HFFc6 (cell line): Measurements from ENCODE around the gene HMX1. TPM values are rescaled to one million over a fixed set of nuclear protein-coding genes. Genes with fewer than 3 reads are reported as not detected.

ENCODE experiments used
- DNase-seq: peaks from one replicate; pipeline ENCODE4 v3.0.0-alpha.2; 2018
- H3K27ac Mint-ChIP-seq: 2 replicates; pipeline ENCODE4 v1.8.0; 2020; ENCODE audit warnings: mild to moderate bottlenecking, mixed read lengths
- H3K27me3 Mint-ChIP-seq: 2 replicates; pipeline ENCODE4 v1.8.0; 2021; ENCODE audit warnings: mild to moderate bottlenecking, moderate library complexity, mixed read lengths; ENCODE audit not compliant: insufficient read depth
- H3K36me3 Mint-ChIP-seq: 2 replicates; pipeline ENCODE4 v1.8.0; 2021; ENCODE audit warnings: low read depth, mixed read lengths
- H3K4me1 Mint-ChIP-seq: 2 replicates; pipeline ENCODE4 v1.8.0; 2020; ENCODE audit warnings: low read depth, mixed read lengths
- H3K4me3 Mint-ChIP-seq: 2 replicates; pipeline ENCODE4 v1.8.0; 2020; ENCODE audit warnings: mild to moderate bottlenecking, moderate library complexity, mixed read lengths
- H3K9me3 Mint-ChIP-seq: 2 replicates; pipeline ENCODE4 v1.8.0; 2020; ENCODE audit warnings: mild to moderate bottlenecking, mixed read lengths
- CTCF ChIP-seq: fragments of 200-600 bp; sonication (generic); IDR thresholded peaks from 2 replicates; pipeline ENCODE4 v1.5.0; 2021; ENCODE audit warnings: antibody characterized with exemption, mild to moderate bottlenecking
- total RNA-seq, 6 experiments: library from RNA; stranded (reverse); fragmentation: NEBNext Ultra II Directional; extraction: Animal tissue kit (Norgen Biotek cat#: 25700); gene quantifications; 2 replicates in 1 of 6; 3 replicates in 5 of 6; pipeline ENCODE4 v1.2.3, GENCODE V29; 2021

Gene HMX1
- total RNA-seq, 6 experiments from 2014 or later, result not detected

DNA sequence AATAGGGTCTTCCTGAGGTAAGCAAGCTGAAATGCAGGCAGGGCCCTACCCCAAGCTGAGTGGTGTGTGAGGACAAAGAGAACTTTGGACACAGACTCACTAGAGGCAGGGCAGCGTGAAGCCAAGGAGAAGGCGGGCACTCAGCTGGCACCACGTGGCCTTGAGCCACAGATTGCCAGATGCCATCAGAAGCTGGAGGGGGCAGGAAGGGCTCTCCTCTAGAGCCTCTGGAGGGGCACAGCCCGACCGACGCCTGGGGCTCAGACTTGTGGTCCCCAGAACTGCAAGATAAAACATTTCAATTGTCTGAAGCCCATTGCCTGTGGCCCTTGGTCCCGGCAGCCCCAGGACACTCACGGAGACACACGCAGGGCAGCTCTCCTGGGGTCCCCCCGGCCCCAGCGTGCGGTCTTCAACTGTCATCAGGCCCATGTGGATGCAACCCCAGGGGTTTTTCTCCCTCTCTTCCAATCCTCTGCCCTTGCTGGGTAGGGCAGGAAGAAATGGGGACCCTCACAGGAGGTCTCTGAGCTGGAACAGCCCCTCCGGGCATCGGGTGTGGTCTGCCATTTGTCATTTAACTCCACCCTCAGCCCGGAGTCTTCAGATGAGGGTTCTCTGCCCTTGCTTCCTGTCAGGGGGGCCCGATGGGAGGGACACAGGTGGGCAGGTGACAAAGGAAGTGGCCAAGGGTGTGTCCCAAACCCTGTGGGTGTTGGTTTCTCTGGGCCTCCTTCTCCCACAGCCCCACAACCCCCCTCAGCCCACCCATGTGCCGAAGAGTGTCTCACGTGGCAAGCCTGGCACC lies 22.2 kb downstream of the HMX1 start:
- no peak for TF ChIP-seq CTCF
- no peaks in the 10 kb centered on the region for H3K36me3 Mint-ChIP-seq
- DNase-seq, result no peak
- peaks cover 15% of the 10 kb centered on the region for H3K27me3 Mint-ChIP-seq
- peaks cover 3% of the 10 kb centered on the region; the same call in 1 of the 2 replicates for H3K9me3 Mint-ChIP-seq
- H3K4me3 Mint-ChIP-seq, result no peak overlapping the region
- H3K27ac Mint-ChIP-seq, result no peak overlapping the region
- H3K4me1 Mint-ChIP-seq, result no peaks in the 10 kb centered on the region

- no peak overlapping the region for H3K4me3 Mint-ChIP-seq
- peaks cover 3% of the 10 kb centered on the region; the same call in 1 of the 2 replicates for H3K9me3 Mint-ChIP-seq
- H3K27me3 Mint-ChIP-seq, result peaks cover 14% of the 10 kb centered on the region
- TF ChIP-seq CTCF, result no peak
- DNase-seq, result no peak
- no peaks in the 10 kb centered on the region for H3K4me1 Mint-ChIP-seq
- H3K27ac Mint-ChIP-seq, result no peak overlapping the region
- H3K36me3 Mint-ChIP-seq, result no peaks in the 10 kb centered on the region
Observed at GRCh38 chr4:8848507-8849265, 23.0 kb downstream of the HMX1 start.

DNA sequence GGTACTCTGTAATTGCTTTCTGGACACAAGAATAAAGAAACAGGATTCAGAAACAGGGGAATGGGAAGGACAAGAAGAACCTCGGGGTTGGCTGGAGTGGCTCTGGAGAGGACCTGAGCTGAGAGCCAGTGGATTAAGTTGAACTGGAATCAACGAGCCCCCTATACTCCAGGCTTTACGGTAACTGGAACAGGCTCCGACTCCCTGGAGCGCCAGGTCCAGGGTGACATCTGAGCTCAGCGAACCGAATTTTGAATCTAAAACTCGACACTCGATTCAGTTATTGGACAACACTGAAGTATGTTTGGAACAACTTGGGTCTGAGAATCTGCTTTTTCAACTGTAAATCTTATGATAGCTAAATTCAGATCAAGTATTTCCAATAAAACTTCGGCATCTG lies 23.9 kb downstream of the HMX1 start:
- DNase-seq, result no peak
- Mint-ChIP-seq H3K27me3 (peaks cover 14% of the 10 kb centered on the region), H3K9me3 (peaks cover 3% of the 10 kb centered on the region; the same call in 1 of the 2 replicates), H3K4me1 (no peaks in the 10 kb centered on the region), H3K36me3 (no peaks in the 10 kb centered on the region), H3K4me3 (no peak overlapping the region), H3K27ac (no peak overlapping the region)
- TF ChIP-seq CTCF, result no peak

GRCh38 chr4:8847331-8847730 lies 24.3 kb downstream of the HMX1 start:
- Mint-ChIP-seq H3K27me3 (peaks cover 14% of the 10 kb centered on the region), H3K4me1 (no peaks in the 10 kb centered on the region), H3K9me3 (no peaks in the 10 kb centered on the region), H3K4me3 (no peak overlapping the region), H3K36me3 (no peaks in the 10 kb centered on the region), H3K27ac (no peak overlapping the region)
- no peak for DNase-seq
- TF ChIP-seq CTCF, result no peak

- Mint-ChIP-seq H3K36me3 (no peaks in the 10 kb centered on the region), H3K27me3 (peaks cover 9% of the 10 kb centered on the region), H3K4me1 (no peaks in the 10 kb centered on the region), H3K9me3 (no peaks in the 10 kb centered on the region), H3K27ac (no peak overlapping the region), H3K4me3 (no peak overlapping the region)
- DNase-seq, result no peak
- TF ChIP-seq CTCF, result no peak
Observed at GRCh38 chr4:8846826-8847225, 24.8 kb downstream of the HMX1 start.
